Mesodermal cell (in vitro differentiated cells): ENCODE data around the gene KRT27.

ENCODE experiments used
- H3K27ac ChIP-seq: 2 replicates; pipeline ENCODE4 v1.7.0; 2013; ENCODE audit warnings: mild to moderate bottlenecking, low read depth, low read length, moderate library complexity; ENCODE audit not compliant: severe bottlenecking
- H3K36me3 ChIP-seq: 2 replicates; pipeline ENCODE4 v1.7.1; 2013; ENCODE audit warnings: mild to moderate bottlenecking, low read length, moderate library complexity; ENCODE audit not compliant: control insufficient read depth, insufficient read depth
- H3K4me1 ChIP-seq: one replicate; pipeline ENCODE4 v1.7.1; 2013; ENCODE audit warnings: mild to moderate bottlenecking, low read length; ENCODE audit not compliant: insufficient read depth, control insufficient read depth, poor library complexity, severe bottlenecking
- H3K4me3 ChIP-seq: 2 replicates; pipeline ENCODE4 v1.7.0; 2013; ENCODE audit warnings: low read length, control low read depth, mild to moderate bottlenecking; ENCODE audit not compliant: insufficient read depth, poor library complexity, severe bottlenecking; ENCODE audit errors: extremely low read depth
- H3K9me3 ChIP-seq: 2 replicates; pipeline ENCODE4 v1.7.1; 2013; ENCODE audit warnings: mild to moderate bottlenecking, low read length, moderate library complexity; ENCODE audit not compliant: control insufficient read depth
- WGBS, 2 experiments: methylation state at CpG; one replicate each; pipeline ENCODE4 v1.1.5; 2013; ENCODE audit warnings: missing lambda C conversion rate in 2 of 2; ENCODE audit not compliant: insufficient coverage in 2 of 2; 5-methylcytosine and 5-hydroxymethylcytosine counted together

Gene KRT27

DNA sequence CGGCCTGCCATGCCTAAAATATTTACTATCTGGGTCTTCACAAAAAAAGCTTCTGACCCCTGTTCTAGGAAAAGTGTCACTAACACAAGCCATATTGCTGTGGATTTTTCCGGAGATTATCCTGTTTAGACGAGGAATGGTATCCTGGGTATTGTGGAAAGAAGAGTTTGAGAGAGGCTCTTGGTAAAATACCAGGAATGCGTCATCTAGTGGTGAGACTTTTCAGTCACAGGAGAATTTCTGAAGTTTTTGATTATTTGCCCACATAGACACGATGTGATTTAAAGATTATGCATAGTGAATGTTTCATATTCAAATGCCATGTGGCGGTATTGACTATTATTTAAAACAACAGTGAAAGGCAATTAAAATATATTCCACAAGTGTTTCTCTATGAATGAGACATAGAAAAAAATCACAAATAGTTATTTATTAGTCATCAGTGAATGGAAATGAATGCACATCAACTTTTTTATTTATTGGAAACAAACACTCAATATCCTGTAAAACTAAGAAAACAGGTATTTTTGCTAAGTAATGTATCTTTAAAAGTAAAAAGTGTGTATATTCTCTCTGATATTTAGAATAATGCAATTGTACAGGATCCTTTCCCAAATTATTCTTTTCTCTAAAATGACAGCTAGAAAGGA, 9.6 kb upstream of the KRT27 start:
- H3K4me3 ChIP-seq: no peak overlapping the region
- no peaks in the 10 kb centered on the region for H3K36me3 ChIP-seq
- no peaks in the 10 kb centered on the region for H3K4me1 ChIP-seq
- WGBS, 2 experiments: 7 to 47% methylated on average over 3 of the region's 6 CpGs
- H3K9me3 ChIP-seq: no peaks in the 10 kb centered on the region
- no peak overlapping the region for H3K27ac ChIP-seq

DNA sequence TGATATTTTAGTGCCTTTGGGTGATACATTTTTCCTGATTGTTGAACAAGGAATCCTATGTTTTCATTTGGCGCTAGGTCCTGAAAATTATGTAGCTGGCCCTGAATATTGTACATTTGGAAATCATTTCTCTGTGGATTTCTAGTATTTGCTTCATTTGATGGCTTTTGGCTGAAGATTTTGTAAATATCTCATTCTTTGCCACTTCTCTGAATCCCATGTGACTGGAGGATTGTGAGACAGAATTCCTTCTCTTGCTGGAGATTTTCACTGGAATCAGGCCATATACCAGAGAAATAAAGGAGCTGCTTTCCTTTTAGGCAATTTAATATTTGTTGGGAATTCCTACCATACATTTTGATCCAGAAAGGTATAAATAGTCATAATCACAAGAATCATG, 8.8 kb upstream of the KRT27 start:
- Histone ChIP-seq H3K4me1 (no peaks in the 10 kb centered on the region), H3K4me3 (no peak overlapping the region), H3K9me3 (no peaks in the 10 kb centered on the region), H3K27ac (no peak overlapping the region), H3K36me3 (no peaks in the 10 kb centered on the region)
- WGBS, 2 experiments: 94 to 100% methylated on average over 1 of the region's 1 CpG

DNA sequence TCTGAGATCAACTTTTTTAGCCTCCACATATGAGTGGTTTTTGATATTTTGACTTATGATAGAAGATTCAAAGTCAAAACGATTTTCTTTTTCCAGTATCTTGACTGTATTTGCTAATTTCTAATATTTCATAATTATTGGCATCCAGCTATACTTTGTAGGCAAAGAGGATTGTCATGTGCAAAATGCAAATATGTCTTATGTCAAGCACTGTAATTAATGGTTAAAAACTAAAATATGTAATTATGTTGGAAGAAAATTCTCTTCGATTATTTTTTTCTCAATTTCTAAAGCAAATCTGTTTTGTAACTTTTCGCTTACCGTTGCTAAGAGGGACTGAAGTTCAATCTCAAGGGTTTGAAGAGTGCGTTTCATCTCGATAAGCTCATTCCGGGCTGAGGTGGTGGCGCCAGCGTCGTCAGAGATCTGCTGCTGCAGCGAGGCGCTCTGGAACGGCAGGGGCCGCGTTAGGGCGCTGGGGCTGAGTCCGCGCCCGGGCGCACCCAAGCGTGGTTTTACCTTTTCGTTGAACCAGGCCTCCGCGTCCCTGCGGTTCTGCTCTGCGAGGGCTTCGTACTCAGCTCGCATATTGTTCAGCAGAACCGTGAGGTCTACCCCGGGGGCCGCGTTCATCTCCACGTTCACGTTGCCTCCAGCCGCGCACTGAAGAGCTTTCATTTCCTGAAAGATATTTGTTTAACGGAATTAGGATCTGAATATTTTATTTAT, 3.0 kb downstream of the KRT27 start:
- no peak overlapping the region for H3K27ac ChIP-seq
- no peak overlapping the region for H3K4me3 ChIP-seq
- H3K4me1 ChIP-seq: no peaks in the 10 kb centered on the region
- no peaks in the 10 kb centered on the region for H3K9me3 ChIP-seq
- H3K36me3 ChIP-seq: no peaks in the 10 kb centered on the region
- WGBS, 2 experiments: 60 to 71% methylated on average over 33 to 35 of the region's 37 CpGs

GRCh38 chr17:40778461-40778860, 3.9 kb downstream of the KRT27 start:
- Histone ChIP-seq H3K27ac (no peak overlapping the region), H3K9me3 (no peaks in the 10 kb centered on the region), H3K4me3 (no peak overlapping the region), H3K4me1 (no peaks in the 10 kb centered on the region), H3K36me3 (no peaks in the 10 kb centered on the region)
- WGBS, 2 experiments: 74 to 100% methylated on average over 1 to 3 of the region's 5 CpGs

DNA sequence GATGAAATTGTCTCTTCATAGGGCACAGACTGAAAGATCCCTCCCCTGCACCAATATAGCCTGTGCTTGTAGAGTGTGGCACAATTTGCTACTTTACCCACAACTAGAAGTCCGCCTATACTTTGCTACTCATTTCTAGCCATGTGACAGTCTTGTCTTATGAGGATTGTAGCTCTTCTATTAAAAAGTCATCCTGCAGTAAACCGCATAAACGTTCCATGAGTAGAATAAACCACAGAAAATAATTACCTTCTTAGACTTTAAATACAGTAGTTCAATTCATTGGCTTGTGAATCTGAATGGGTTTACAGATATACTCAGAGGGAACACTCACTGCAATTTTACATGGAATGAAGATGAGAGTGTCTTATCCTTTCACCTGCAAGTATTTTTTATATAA, 4.4 kb downstream of the KRT27 start:
- Histone ChIP-seq H3K27ac (no peak overlapping the region), H3K4me3 (no peak overlapping the region), H3K36me3 (no peaks in the 10 kb centered on the region), H3K9me3 (no peaks in the 10 kb centered on the region), H3K4me1 (no peaks in the 10 kb centered on the region)
- WGBS, 2 experiments: 100% methylated on average over 1 of the region's 3 CpGs; no CpG with 5 or more reads in 1 of the 2 experiments

DNA sequence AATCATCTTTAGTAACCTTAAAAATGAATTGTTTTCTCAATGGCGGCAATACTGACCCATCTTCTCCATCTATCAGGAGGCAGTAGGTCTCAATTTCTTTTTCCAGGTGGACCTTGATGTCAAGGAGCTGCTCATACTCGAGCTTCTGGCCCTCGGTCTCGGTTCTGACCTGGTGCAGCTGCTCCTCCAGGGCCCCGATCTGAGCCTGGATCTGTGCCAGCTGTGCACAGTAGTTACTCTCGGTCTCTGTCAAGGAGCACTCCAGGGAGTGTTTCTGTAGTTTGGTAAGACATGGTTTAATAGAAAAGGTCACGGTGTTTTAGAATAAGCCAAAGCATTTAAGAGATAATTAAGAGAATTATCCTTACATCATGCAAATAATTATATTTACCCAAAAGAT, 4.9 kb downstream of the KRT27 start:
- no peaks in the 10 kb centered on the region for H3K36me3 ChIP-seq
- H3K4me1 ChIP-seq: no peaks in the 10 kb centered on the region
- WGBS, 2 experiments: 87 to 97% methylated on average over 4 to 5 of the region's 7 CpGs
- no peak overlapping the region for H3K27ac ChIP-seq
- no peaks in the 10 kb centered on the region for H3K9me3 ChIP-seq
- no peak overlapping the region for H3K4me3 ChIP-seq

GRCh38 chr17:40775945-40776344, 6.4 kb downstream of the KRT27 start:
- 89 to 95% methylated on average over 2 of the region's 4 CpGs for WGBS, 2 experiments
- H3K4me3 ChIP-seq: no peak overlapping the region
- no peak overlapping the region for H3K27ac ChIP-seq
- no peaks in the 10 kb centered on the region for H3K9me3 ChIP-seq
- H3K36me3 ChIP-seq: no peaks in the 10 kb centered on the region
- H3K4me1 ChIP-seq: no peaks in the 10 kb centered on the region

DNA sequence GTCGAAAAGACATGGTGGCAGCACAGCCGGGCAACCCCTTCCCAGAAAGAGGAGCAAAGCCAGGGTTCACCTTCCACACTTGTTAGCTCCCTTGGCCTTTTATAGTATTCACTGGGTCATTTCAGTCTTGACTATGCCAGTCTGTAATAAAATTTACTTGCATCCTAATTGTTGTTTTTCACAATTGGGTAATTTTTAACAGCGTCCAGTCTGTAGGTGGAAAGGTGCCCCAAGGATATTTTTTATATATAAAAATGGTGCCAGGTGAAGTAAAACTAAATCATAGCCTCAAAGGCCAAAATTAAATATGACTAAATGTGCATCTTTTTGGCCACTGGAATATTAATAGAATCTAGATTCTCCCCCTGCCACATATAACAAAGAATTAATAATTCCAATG, 10.2 kb downstream of the KRT27 start, which contains the start of gene KRT26:
KRT26 (minus strand) TSS at position 101 of the 400 bp plus-strand sequence; CDS start at position 13, 88 bp downstream.
- no peaks in the 10 kb centered on the region for H3K4me1 ChIP-seq
- no peak within 1 kb of the TSS for H3K4me3 ChIP-seq
- H3K27ac ChIP-seq: no peak within 1 kb of the TSS
- H3K36me3 ChIP-seq: no peaks in the 10 kb centered on the region
- H3K9me3 ChIP-seq: no peaks in the 10 kb centered on the region
- 88% methylated on average over 2 of the region's 3 CpGs; no CpG with 5 or more reads in 1 of the 2 experiments for WGBS, 2 experiments

DNA sequence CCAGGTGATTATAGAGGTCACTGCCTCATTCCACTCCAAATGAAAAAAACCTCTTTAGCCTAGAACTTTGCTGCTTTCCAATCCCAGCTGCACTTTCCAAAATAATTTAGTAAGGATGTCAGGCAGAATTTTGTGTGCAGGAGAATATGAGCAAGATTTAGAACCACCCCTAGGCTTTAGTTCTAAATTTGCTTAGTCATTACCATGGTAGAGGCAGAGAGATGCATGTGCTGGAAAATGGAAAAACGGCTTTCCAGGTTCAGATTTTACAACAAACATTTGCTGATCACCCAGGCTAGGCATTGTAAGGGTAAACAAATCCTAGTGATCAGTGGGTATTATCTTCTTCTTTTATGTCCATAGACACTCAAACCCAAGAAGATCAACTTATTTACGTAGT, 16.7 kb downstream of the KRT27 start:
- Histone ChIP-seq H3K27ac (no peak overlapping the region), H3K4me3 (no peak overlapping the region), H3K4me1 (no peaks in the 10 kb centered on the region), H3K36me3 (no peaks in the 10 kb centered on the region), H3K9me3 (peaks cover 6% of the 10 kb centered on the region)
- no CpG with 5 or more reads among the region's 2 CpGs for WGBS, 2 experiments

DNA sequence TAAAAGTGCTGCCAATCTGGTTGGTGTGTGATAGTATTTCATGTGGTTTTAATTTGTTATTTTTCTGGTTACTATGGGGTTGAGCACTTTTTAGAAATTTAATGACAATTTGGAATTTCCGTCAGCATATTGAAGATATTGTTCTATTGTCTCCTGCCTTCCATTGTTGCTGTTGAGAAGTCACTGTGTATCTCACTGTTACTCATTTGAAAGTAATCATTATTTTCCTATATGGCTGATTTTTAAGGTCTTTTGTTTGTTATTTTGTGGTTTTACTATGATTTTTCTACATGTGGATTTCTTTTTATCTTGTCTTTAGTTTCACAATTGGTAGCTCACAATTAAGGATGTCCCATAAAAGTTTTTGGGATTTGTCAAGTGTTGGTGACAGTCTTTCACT, 18.6 kb downstream of the KRT27 start:
- Histone ChIP-seq H3K4me1 (no peaks in the 10 kb centered on the region), H3K36me3 (no peaks in the 10 kb centered on the region), H3K27ac (no peak overlapping the region), H3K4me3 (no peak overlapping the region), H3K9me3 (peaks cover 11% of the 10 kb centered on the region)
- 100% methylated on average over 1 of the region's 1 CpG; no CpG with 5 or more reads in 1 of the 2 experiments for WGBS, 2 experiments
